ENCODE data around the gene SLC44A1. TPM values are rescaled to one million over a fixed set of nuclear protein-coding genes. Genes with fewer than 3 reads are reported as not detected.

SLC44A1 gene
- total RNA-seq, 1 donor from 2014 or later: 55.5 TPM

DNA sequence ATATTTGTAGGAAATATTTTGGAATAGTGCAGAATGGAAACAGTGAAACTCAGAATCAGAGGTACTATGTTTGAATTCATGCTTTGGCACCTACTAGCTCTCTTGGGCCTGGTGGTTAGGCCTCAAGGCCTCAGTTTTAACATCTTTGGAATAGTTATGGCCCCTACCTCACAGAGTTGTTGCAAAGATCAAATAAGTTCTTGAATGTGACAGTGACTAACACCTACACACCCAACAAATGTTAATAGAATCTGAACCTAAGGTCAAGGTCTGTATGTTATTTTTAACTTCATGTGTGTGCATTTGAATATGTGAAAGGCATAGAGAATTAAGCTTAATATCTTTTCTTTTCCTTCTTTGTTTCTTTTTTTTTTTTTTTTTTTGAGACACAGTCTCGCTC is 87.3 kb downstream of the SLC44A1 start:
- DNase-seq (ENCODE audit: low read depth): no peak

DNA sequence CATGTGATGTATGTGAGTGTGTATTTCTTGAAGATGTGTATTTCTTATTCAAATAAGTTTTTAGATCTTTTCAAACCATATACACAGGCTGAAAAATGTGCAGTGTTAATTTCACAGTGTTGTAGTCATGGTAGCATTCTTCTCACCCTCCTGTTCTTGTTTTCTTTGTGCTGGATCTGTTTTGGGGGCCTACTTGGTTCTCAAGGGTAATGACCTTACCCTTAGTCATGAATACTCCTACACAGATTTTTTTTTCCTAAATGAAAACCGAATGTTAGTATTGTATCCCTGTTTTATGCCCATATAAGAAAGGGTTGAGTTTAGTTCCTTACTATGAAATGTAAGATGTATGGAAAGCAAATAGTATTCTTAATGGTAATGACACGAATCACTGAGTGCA is 88.0 kb downstream of the SLC44A1 start:
- DNase-seq (ENCODE audit: low read depth): no peak

- peak; percentile 19 for DNase-seq (ENCODE audit: low read depth)
Observed at GRCh38 chr9:105333076-105333475, 88.6 kb downstream of the SLC44A1 start.

- DNase-seq (ENCODE audit: low read depth): no peak
Observed at GRCh38 chr9:105333811-105334210, 89.4 kb downstream of the SLC44A1 start.

DNA sequence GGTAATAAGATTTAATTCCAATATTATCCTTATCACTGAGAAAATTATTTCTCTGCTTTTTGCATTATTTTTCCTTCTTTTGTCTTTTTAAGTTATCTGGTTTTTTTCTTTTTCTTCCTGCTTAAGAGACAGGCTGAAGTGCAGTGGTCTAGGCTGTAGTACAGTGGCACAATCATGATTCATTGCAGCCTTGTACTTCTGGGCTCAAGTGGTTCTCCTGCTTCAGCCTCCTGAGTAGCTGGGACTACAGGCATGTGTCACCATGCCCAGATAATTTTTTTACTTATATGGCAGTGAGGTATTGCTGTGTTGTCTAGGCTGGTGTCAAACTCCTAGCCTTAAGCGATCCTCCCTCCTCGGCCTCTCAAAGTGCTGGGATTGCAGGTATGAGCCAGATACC is 93.9 kb downstream of the SLC44A1 start:
- no peak for DNase-seq (ENCODE audit: low read depth)

DNA sequence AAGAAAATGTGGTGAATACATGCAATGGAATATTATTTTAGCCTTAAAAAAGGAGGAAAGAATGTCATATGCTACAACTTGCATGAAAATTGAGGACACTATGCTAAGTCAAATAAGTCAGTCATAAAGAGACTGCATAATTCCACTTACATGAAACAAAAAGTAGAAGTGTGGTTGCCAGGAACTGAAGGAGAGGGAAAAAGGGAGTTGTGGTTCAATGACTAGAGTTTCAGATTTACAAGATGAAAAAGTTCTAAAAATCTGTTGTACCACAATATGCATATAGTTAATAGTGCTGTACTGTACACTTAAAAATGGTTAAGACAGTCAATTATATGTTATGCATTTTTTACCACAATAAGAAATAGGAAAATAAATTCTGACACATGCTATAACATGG is 95.4 kb downstream of the SLC44A1 start:
- DNase-seq (ENCODE audit: low read depth): no peak

GRCh38 chr9:105341434-105342146 is 97.1 kb downstream of the SLC44A1 start:
- peak; percentile 43 for DNase-seq (ENCODE audit: low read depth)

DNA sequence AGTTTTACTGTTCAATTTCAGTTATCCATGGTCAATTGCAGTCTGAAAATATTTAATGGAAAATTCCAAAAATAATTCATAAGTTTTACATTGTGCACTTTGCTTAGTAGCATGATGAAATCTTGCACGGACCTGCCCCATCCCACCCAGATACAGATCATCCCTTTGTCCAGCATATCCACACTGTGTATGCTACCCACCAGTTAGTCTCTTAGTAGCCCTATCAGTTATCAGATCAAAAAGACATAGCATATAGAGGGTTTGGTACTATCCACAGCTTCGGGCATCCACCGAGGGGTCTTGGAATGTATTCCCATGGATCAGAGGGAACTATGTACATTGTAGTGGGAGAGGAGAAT is 97.7 kb downstream of the SLC44A1 start:
- no peak for DNase-seq (ENCODE audit: low read depth)

DNA sequence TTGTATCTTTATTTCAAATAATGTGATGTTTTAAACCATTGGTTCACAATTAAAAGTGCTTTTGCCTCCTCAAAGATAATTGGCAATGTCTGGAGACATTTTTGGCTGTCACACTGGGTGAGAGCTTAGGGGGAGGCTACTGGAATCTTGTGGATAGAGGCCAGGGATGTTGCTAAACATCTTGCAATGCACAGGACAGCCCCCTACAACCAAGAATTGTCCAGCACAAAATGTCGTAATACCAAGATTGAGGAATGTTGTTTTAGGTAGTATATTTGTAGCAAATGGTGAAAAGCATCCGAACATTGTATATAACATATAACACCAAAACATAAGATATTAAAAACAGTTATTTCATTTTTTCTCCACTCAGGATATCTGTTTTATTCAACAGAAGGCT is 99.8 kb downstream of the SLC44A1 start:
- DNase-seq (ENCODE audit: low read depth): no peak

DNA sequence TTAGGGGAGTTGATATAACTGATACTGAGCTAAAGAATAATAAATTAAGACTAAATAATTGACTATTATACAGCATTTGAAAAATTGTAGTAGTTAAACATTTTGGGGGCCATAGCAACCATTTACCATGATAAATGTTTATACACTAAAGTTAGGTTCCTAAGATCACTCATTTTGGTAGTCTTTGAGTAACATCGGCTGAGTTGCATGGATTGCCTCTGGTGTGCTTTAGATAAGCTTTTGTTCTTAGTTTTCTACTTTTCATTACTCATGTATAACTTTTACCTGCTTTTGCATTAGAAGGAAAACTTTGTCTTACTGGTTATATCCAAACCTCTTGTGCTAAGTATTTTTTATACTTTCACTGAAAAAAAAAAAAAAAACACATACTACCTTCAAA is 101.2 kb downstream of the SLC44A1 start:
- no peak for DNase-seq (ENCODE audit: low read depth)

- DNase-seq (ENCODE audit: low read depth): no peak
Observed at GRCh38 chr9:105346273-105346672, 101.8 kb downstream of the SLC44A1 start.

GRCh38 chr9:105354448-105354847 is 110.0 kb downstream of the SLC44A1 start:
- no peak for DNase-seq (ENCODE audit: low read depth)

GRCh38 chr9:105355781-105356180 is 111.3 kb downstream of the SLC44A1 start:
- no peak for DNase-seq (ENCODE audit: low read depth)

DNA sequence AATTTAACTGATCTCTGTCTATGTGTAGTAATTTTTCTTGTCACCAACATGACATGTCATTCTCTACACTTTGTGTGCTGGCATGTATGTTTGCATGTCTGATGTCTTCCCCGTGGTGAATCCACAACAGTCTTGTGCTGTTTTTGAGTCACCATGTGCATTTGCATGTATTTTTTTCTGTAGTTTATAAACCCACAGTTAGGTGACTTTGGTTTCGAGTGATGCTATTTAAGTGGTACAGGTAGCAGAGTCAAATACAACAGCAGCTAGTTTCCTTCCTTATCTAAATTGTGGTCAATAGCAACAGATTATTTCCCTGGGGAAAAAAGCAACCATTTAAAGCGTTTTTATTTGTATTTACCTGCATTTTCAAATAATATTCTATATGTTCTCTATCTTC is 113.5 kb downstream of the SLC44A1 start:
- no peak for DNase-seq (ENCODE audit: low read depth)

DNA sequence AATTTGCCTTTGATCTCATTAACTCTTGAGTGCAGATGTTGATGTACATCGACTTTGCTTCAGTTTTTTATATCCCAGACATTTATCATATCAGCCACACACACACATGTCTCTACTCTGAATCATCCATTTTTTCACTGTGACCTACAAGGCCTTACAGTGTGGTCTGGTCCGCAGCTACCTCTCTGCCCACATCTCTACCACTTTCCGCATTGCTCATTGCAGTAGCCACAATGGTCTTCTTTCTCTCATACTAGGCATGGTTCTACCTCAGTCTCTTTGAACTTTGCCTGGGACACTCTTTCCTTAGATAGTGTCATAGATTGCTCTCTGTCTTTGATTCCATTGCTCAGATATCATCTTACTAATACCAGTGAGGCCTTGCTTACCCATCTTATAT is 115.4 kb downstream of the SLC44A1 start:
- DNase-seq (ENCODE audit: low read depth): peak; percentile 82

DNA sequence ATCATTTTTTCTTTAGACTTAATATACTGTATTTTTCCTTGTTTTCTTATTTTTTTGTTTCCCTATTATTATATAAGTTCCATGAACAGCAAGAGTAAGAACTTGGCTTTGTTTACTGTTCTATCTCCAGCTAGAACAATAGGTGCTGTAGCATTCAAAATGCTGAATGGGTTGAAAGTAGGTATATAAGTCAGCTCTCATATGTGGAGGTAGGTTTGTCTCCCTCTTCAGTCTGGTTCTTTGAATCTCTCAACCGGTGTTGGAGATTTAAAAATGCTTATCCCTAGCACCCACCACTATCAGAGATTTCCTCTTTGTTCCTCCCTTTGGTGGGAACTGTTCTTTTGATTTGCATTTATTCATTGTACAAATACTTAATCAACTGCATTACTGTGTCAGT is 115.9 kb downstream of the SLC44A1 start:
- DNase-seq (ENCODE audit: low read depth): no peak

DNA sequence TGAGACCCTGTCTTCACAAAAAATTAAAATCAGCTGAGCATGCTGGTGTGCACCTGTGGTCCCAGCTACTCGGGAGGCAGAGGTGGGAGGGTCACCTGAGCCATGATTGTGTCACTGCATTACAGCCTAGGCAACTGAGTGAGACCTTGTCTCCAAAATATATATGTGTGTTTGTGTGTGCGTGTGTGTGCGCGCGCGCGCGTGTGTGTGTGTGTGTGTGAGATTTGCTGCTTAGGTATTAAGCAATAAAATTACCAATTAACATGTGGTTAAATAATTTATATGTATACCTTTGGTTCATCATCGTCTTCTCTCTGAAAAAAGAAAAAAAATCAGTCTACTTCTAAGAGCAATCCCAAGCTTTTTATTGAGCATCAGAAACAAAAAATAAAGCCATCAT is 117.4 kb downstream of the SLC44A1 start:
- no peak for DNase-seq (ENCODE audit: low read depth)

DNA sequence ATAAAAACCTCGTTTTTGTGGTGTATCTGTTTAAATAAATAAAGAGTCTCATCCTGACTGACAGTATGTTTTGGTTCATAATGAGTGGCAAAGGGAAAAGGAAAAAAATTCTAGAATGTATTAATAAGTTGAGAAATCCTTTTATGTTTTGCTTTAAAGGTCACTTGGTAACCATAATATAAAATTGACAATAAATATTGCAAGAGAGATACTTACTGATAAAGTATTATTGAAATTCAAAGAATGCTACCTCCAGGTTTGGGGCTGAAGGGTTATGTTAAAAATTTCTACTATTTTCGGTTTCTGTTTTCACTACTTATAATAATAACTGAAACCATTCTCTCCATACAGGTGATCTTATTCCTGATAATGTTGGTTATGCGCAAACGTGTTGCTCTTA is 118.0 kb downstream of the SLC44A1 start:
- DNase-seq (ENCODE audit: low read depth): no peak

DNA sequence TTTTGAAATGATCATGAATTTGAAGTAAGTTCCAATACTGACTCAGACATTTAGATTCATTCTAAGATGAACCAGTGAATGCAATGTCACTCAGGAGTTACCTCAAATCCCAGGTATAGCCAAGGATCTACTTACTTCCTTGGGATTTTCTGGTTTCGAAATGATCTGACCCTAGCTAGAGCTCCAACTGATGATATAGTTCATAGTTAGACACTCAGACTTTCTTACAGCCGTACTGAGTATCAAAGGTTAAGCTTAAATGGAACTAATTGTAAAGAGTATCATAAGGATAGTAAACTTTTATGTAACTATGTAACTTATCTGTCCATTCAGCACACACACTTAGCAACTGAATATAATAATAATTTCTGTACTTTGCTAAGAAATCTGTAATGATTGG is 119.4 kb downstream of the SLC44A1 start:
- DNase-seq (ENCODE audit: low read depth): no peak

GRCh38 chr9:105369911-105370310 is 125.5 kb downstream of the SLC44A1 start:
- DNase-seq (ENCODE audit: low read depth): no peak

DNA sequence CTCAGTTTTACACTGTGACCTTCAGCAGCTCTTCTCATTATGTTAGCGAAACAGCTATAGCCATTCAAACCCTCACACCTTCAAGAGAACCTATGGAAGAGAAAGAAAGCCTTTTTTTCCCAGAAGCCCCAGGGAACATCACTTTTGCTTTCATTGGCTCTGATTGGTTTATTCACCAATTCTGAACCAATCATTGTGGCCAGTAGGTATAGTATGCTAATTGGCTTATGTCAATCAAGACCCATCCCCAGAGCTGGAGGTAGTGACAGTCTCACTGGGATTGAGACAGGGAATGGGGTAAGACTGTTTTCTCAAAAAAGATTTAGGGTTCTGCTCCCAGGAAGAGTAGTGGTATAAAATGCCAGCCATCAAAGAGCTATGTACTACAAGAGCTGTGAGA is 129.3 kb downstream of the SLC44A1 start:
- no peak for DNase-seq (ENCODE audit: low read depth)

DNA sequence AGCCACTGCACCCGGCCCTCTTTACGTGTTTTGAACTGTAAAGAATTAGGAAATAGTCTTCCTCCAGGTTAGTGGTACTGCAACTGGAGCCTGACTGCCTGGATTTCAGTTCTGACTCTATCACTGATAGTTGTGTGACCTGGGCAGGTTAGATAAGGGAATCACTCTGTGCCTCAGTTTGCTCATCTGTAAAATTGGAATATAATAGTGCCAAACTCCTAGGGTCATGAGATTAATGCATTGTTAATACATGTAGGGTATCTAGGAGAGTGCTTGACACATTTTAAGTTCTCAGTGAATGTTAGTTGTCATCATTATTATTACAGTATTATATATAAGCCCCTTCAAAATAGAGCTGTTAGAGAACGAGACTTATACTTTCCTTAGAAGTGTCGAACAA is 130.9 kb downstream of the SLC44A1 start:
- no peak for DNase-seq (ENCODE audit: low read depth)

DNA sequence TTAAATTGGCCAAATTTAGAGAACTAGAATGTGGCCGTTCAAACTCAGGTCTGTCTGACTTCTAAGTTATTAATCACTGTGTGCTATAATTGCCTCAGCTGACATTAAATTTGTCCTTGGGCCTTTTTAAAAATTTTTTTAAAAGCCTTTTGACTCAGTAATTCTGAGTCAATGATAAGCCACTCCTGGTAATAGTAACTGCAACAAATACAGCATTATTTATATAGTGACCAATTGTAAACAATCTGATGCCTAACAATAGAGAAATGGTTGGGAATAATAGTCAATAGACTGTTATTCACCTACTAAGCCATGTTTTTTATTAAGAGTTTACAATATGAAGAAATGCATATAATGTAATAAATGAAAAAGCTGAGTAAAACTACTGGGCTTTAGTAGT is 132.4 kb downstream of the SLC44A1 start:
- no peak for DNase-seq (ENCODE audit: low read depth)
